ENCODE results near the gene BDNF.

BDNF gene

GRCh38 chr11:27717801-27718229 lies 17.6 kb upstream of the BDNF start:
- peak overlapping the region; percentile 83 for H3K4me3 ChIP-seq (ENCODE audit: control insufficient read depth, low read depth, low read length)
- TF ChIP-seq, protein P1, sequence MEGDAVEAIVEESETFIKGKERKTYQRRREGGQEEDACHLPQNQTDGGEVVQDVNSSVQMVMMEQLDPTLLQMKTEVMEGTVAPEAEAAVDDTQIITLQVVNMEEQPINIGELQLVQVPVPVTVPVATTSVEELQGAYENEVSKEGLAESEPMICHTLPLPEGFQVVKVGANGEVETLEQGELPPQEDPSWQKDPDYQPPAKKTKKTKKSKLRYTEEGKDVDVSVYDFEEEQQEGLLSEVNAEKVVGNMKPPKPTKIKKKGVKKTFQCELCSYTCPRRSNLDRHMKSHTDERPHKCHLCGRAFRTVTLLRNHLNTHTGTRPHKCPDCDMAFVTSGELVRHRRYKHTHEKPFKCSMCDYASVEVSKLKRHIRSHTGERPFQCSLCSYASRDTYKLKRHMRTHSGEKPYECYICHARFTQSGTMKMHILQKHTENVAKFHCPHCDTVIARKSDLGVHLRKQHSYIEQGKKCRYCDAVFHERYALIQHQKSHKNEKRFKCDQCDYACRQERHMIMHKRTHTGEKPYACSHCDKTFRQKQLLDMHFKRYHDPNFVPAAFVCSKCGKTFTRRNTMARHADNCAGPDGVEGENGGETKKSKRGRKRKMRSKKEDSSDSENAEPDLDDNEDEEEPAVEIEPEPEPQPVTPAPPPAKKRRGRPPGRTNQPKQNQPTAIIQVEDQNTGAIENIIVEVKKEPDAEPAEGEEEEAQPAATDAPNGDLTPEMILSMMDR (IDR thresholded peaks at IDR 0.05; ENCODE audit: control insufficient read depth, insufficient read depth, low read depth, low read length, missing control alignments) = no peak
- no peak for DNase-seq (ENCODE audit: low read depth)

GRCh38 chr11:27717377-27717776 lies 17.1 kb upstream of the BDNF start:
- no peak for DNase-seq (ENCODE audit: low read depth)
- TF ChIP-seq, protein P1 (IDR thresholded peaks at IDR 0.05; ENCODE audit: control insufficient read depth, insufficient read depth, low read depth, low read length, missing control alignments) = peak; percentile 43
- H3K4me3 ChIP-seq (ENCODE audit: control insufficient read depth, low read depth, low read length) = peak overlapping the region; percentile 83

DNA sequence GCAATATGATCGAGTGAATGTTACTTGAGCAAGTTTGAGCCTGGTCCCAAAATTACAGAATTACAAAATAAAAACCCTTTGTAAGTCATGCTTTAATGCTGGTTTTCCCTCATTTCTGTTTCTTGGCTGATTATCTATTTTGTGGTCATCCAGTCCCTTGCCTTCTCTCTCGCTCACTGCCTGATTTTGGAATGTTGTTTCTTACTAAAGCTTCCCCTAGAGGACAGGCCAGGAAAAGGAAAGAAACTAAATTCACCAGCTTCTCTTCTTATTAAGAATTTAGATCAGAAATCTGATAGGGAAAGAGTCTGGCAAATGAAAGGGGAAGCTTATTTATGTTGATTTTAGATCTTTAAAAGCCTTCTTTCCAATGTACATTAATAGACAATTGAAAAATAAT lies 16.6 kb upstream of the BDNF start:
- no peak overlapping the region for H3K4me3 ChIP-seq (ENCODE audit: control insufficient read depth, low read depth, low read length)
- peak; percentile 63 for DNase-seq (ENCODE audit: low read depth)
- TF ChIP-seq, protein P1 (IDR thresholded peaks at IDR 0.05; ENCODE audit: control insufficient read depth, insufficient read depth, low read depth, low read length, missing control alignments) = peak; percentile 52

DNA sequence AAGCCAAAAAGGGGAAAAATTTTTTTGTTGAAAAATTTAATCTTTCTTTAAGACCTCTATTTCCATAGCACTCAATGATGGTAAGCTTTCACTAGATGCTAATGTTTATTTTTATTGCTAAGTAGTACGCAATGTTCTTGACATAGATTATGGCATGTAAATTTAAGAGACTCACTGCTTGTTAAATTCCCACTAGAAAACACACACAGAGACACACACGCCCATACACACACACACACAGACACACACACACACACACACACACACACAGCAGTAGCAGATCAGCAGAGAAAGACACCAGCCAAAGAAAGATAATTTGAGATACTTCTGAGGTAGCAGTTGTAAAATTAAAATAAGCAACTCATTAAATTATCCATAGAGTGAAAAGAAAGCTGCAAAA lies 16.0 kb upstream of the BDNF start:
- DNase-seq (ENCODE audit: low read depth) = no peak
- TF ChIP-seq, protein P1 (IDR thresholded peaks at IDR 0.05; ENCODE audit: control insufficient read depth, insufficient read depth, low read depth, low read length, missing control alignments) = no peak
- H3K4me3 ChIP-seq (ENCODE audit: control insufficient read depth, low read depth, low read length) = no peak overlapping the region

GRCh38 chr11:27711725-27712124 lies 11.5 kb upstream of the BDNF start:
- DNase-seq (ENCODE audit: low read depth) = no peak
- TF ChIP-seq, protein P1 (IDR thresholded peaks at IDR 0.05; ENCODE audit: control insufficient read depth, insufficient read depth, low read depth, low read length, missing control alignments) = no peak
- no peak overlapping the region for H3K4me3 ChIP-seq (ENCODE audit: control insufficient read depth, low read depth, low read length)

DNA sequence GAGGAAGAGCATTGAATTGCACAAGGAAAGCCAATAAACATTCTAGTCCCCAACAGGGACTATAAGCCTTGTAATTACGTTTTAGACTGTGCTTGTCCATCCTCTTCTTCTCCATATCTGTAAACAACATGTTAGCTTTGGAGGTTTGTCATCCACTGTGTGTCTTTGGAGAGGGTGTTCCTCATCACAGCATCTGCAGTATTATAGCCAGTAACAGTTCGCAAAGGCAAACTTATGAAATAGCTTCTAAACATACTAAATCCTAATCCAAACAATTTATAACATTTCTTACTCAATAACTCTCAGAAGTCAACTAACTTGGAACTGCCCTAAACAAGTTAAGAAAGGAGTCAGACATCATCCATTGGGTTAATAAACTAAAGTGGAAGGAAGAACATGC lies 10.3 kb upstream of the BDNF start:
- H3K4me3 ChIP-seq (ENCODE audit: control insufficient read depth, low read depth, low read length) = no peak overlapping the region
- no peak for DNase-seq (ENCODE audit: low read depth)
- TF ChIP-seq, protein P1 (IDR thresholded peaks at IDR 0.05; ENCODE audit: control insufficient read depth, insufficient read depth, low read depth, low read length, missing control alignments) = no peak

DNA sequence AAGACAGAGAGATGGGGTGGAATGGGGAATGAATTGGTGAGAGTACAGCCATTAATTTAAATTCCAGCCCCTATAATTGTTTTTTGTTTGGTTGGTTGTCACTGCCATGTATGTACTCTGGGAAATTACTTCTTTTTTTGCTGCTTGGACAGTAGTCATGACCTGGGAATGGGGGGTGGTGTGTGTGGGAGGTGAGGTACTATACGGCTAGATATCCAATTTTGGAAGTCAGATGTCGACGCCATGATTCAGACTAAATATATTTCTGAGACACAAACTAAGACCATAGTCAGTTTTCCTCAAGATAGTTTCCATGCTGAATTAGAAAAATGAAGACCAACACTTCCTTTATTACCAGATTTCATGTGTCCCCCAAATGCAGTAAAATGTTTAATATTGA lies 7.4 kb upstream of the BDNF start:
- TF ChIP-seq, protein P1 (IDR thresholded peaks at IDR 0.05; ENCODE audit: control insufficient read depth, insufficient read depth, low read depth, low read length, missing control alignments) = no peak
- no peak for DNase-seq (ENCODE audit: low read depth)
- H3K4me3 ChIP-seq (ENCODE audit: control insufficient read depth, low read depth, low read length) = no peak overlapping the region

Data from AG09309 (cell line).